HepG2 (cell line): ENCODE results near the gene KARS1. TPM values are rescaled to one million over a fixed set of nuclear protein-coding genes. Genes with fewer than 3 reads are reported as not detected.

ENCODE experiments used
- ARNT ChIP-seq: fragments of 450-650 bp; IDR thresholded peaks from 2 replicates; pipeline ENCODE4 v1.6.1; 2017
- CC2D1A ChIP-seq: sonication (generic); formaldehyde crosslinking; IDR thresholded peaks from 2 replicates; pipeline ENCODE4 v1.8.1; 2023; ENCODE audit warnings: mild to moderate bottlenecking, missing genetic modification reagents
- ELF4 ChIP-seq: sonication (generic); formaldehyde crosslinking; IDR thresholded peaks from 2 replicates; pipeline ENCODE4 v1.5.0; 2020; ENCODE audit warnings: missing genetic modification reagents, mild to moderate bottlenecking, moderate library complexity, borderline replicate concordance
- MTA1 ChIP-seq: sonication (generic); formaldehyde crosslinking; IDR thresholded peaks from 2 replicates; pipeline ENCODE4 v1.4.0; 2020; ENCODE audit warnings: missing genetic modification reagents, mild to moderate bottlenecking, borderline replicate concordance
- NR1H2 ChIP-seq: sonication (generic); formaldehyde crosslinking; IDR thresholded peaks from 2 replicates; pipeline ENCODE4 v1.8.1; 2022; ENCODE audit warnings: low read depth, missing genetic modification reagents, borderline replicate concordance
- PHF5A ChIP-seq: IDR thresholded peaks from one replicate; pipeline ENCODE4 v1.6.1; 2018; ENCODE audit warnings: low read depth, missing genetic modification reagents; ENCODE audit not compliant: unreplicated experiment
- SNRNP70 ChIP-seq: fragments of 200-400 bp; formaldehyde crosslinking; IDR thresholded peaks from 2 replicates; pipeline ENCODE4 v1.6.1; 2017; ENCODE audit warnings: mild to moderate bottlenecking, low read depth, low read length, moderate library complexity
- SRSF1 ChIP-seq: fragments of 200-400 bp; formaldehyde crosslinking; optimal IDR thresholded peaks from 2 replicates; pipeline ENCODE3; 2017; ENCODE audit warnings: mild to moderate bottlenecking, low read depth, low read length, moderate library complexity
- ZNF20 ChIP-seq: sonication (generic); formaldehyde crosslinking; IDR thresholded peaks from 2 replicates; pipeline ENCODE4 v1.4.0; 2020; ENCODE audit warnings: mild to moderate bottlenecking, moderate library complexity, missing genetic modification reagents
- ZNF292 ChIP-seq: sonication (generic); formaldehyde crosslinking; IDR thresholded peaks from 2 replicates; pipeline ENCODE4 v1.8.1; 2022; ENCODE audit warnings: mild to moderate bottlenecking, low read depth, missing genetic modification reagents, borderline replicate concordance
- ZNF33A ChIP-seq: sonication (generic); formaldehyde crosslinking; IDR thresholded peaks from 2 replicates; pipeline ENCODE4 v1.5.1; 2020; ENCODE audit warnings: missing genetic modification reagents, mild to moderate bottlenecking, moderate library complexity, borderline replicate concordance
- polyA plus RNA-seq, 8 experiments: library from polyadenylated mRNA; depleted of rRNA in 3 of 8; stranded (reverse) in 7 of 8; unstranded in 1 of 8; fragments of >200 nt; fragmentation: Illumina TruSeq in 4 of 8; extraction: Trizol in 4 of 8; gene quantifications; 2 replicates each; pipeline versions ENCODE4 v1.2.1 to v1.2.3, GENCODE V29; 2011 to 2016; ENCODE audit warnings: low read depth in 4 of 8, missing spikeins in 1 of 8, mixed read lengths in 1 of 8; ENCODE audit not compliant: insufficient read depth in 1 of 8
- total RNA-seq, 5 experiments: library from RNA; depleted of rRNA; stranded (reverse); fragments of >200 nt; fragmentation: Illumina TruSeq; extraction: Trizol; gene quantifications; 2 replicates each; pipeline ENCODE4 v1.2.3, GENCODE V29; 2016; ENCODE audit warnings: low read depth in 1 of 5
- TF ChIP-seq, protein P1 (sequence below): sonication (generic); formaldehyde crosslinking; conservative IDR thresholded peaks from 2 replicates; pipeline ENCODE4 v1.5.0; 2020; ENCODE audit warnings: missing genetic modification reagents
- TF ChIP-seq, protein P2 (sequence below): sonication (generic); formaldehyde crosslinking; IDR thresholded peaks from 2 replicates; pipeline ENCODE4 v1.4.0; 2020; ENCODE audit warnings: mild to moderate bottlenecking, missing genetic modification reagents
- TF ChIP-seq, protein P3 (sequence below): sonication (generic); formaldehyde crosslinking; IDR thresholded peaks from 2 replicates; pipeline ENCODE4 v1.8.0; 2022; ENCODE audit warnings: missing genetic modification reagents, mild to moderate bottlenecking, inconsistent platforms, borderline replicate concordance
- TF ChIP-seq, protein P4 (sequence below): sonication (generic); formaldehyde crosslinking; IDR thresholded peaks from 2 replicates; pipeline ENCODE4 v1.8.1; 2023; ENCODE audit warnings: mild to moderate bottlenecking, moderate library complexity, missing genetic modification reagents
- TF ChIP-seq, protein P5 (sequence below): IDR thresholded peaks from 2 replicates; pipeline ENCODE4 v1.6.1; 2016; ENCODE audit warnings: missing compliant biosample characterization, missing genetic modification reagents, borderline replicate concordance
- TF ChIP-seq, protein P6 (sequence below): sonication (generic); formaldehyde crosslinking; IDR thresholded peaks from 2 replicates; pipeline ENCODE4 v1.5.0; 2020; ENCODE audit warnings: mild to moderate bottlenecking, missing genetic modification reagents

Gene KARS1
- total and polyA plus RNA-seq, 2 of the 13 experiments (the other 11 are each of a cell fraction or from before 2014, with no cell fraction given): 141 to 276 TPM

DNA sequence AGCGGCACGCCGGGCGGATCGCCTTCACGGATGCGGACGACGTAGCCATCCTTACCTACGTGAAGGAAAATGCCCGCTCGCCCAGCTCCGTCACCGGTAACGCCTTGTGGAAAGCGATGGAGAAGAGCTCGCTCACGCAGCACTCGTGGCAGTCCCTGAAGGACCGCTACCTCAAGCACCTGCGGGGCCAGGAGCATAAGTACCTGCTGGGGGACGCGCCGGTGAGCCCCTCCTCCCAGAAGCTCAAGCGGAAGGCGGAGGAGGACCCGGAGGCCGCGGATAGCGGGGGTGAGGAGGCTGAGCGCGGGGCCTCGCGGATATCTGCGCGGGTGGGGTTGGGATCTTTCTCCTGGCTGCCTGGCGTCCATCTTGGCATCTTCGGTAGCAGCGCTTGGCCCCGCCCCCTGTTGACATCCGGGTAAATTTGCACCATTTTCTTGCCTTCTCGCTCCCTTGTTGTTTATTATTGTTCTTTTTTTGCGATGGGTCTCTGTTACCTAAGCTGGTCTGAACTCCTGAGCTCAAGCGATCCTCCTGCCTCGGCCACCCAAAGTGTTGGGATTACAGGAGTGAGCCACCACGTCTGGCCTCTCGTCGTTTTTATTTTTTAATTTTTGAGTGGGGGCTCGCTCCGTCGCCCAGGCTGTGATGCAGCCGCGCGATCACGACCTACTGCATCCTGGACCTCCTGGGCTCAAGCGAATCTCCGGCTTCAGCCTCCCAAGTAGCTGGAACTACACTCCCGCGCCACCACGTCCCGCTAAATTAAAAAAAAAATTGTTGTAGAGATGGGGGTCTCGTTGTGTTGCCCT is 1.0 kb upstream of the KARS1 start (continued):
- TF ChIP-seq, protein P1, sequence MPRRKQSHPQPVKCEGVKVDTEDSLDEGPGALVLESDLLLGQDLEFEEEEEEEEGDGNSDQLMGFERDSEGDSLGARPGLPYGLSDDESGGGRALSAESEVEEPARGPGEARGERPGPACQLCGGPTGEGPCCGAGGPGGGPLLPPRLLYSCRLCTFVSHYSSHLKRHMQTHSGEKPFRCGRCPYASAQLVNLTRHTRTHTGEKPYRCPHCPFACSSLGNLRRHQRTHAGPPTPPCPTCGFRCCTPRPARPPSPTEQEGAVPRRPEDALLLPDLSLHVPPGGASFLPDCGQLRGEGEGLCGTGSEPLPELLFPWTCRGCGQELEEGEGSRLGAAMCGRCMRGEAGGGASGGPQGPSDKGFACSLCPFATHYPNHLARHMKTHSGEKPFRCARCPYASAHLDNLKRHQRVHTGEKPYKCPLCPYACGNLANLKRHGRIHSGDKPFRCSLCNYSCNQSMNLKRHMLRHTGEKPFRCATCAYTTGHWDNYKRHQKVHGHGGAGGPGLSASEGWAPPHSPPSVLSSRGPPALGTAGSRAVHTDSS (CRISPR knock-in tag): no peak
- TF ChIP-seq, protein P2, sequence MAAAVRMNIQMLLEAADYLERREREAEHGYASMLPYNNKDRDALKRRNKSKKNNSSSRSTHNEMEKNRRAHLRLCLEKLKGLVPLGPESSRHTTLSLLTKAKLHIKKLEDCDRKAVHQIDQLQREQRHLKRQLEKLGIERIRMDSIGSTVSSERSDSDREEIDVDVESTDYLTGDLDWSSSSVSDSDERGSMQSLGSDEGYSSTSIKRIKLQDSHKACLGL (CRISPR knock-in tag): peak; percentile 15; the same call in 1 of the 2 replicates
- 0 out of 2 replicates have a peak, but pooled peaks have one; percentile 17 for TF ChIP-seq ZNF20 (CRISPR knock-in tag)
- TF ChIP-seq ZNF33A: peak; percentile 58; the same call in 1 of the 2 replicates
- TF ChIP-seq, protein P3, sequence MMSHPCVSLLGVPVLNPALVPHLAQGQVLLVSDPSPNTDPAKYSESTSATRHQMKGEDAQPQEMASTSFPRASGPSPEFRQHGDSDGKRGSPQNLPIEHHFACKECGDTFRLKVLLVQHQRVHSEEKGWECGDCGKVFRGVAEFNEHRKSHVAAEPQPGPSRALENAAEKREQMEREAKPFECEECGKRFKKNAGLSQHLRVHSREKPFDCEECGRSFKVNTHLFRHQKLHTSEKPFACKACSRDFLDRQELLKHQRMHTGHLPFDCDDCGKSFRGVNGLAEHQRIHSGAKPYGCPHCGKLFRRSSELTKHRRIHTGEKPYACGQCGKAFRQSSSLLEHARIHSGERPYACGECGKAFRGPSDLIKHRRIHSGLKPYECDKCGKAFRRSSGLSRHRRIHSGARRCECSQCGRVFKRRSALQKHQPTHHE: no peak
- 0 out of 2 replicates have a peak, but pooled peaks have one; percentile 30 for TF ChIP-seq CC2D1A (CRISPR knock-in tag)
- TF ChIP-seq ELF4 (CRISPR knock-in tag): peak; percentile 2; the same call in 1 of the 2 replicates
- no peak for TF ChIP-seq PHF5A (CRISPR knock-in tag)
- TF ChIP-seq ARNT: no peak
- TF ChIP-seq SRSF1: peak; percentile 45
- no peak for TF ChIP-seq NR1H2 (CRISPR knock-in tag)
- TF ChIP-seq, protein P4, sequence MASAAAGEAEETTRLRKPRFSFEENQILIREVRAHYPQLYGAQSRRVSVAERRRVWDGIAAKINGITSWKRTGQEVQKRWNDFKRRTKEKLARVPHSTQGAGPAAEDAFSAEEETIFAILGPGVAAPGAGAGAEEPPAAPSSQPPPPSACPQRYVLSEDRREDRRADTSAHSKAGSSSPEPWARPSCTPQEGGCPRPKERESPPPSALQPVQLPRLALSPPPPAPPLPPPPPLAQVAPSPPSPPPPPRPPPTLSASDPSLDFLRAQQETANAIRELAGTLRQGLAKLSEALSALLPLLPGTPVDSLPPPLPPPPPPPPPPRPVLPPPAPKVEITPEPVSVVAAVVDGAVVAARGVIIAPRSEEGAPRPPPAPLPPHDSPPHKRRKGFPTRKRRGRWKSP (CRISPR knock-in tag): 0 out of 2 replicates have a peak, but pooled peaks have one; percentile 5
- TF ChIP-seq, protein P5, sequence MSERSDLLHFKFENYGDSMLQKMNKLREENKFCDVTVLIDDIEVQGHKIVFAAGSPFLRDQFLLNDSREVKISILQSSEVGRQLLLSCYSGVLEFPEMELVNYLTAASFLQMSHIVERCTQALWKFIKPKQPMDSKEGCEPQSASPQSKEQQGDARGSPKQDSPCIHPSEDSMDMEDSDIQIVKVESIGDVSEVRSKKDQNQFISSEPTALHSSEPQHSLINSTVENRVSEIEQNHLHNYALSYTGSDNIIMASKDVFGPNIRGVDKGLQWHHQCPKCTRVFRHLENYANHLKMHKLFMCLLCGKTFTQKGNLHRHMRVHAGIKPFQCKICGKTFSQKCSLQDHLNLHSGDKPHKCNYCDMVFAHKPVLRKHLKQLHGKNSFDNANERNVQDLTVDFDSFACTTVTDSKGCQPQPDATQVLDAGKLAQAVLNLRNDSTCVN (CRISPR knock-in tag): peak; percentile 57
- TF ChIP-seq MTA1 (CRISPR knock-in tag): 0 out of 2 replicates have a peak, but pooled peaks have one; percentile 27
- TF ChIP-seq, protein P6, sequence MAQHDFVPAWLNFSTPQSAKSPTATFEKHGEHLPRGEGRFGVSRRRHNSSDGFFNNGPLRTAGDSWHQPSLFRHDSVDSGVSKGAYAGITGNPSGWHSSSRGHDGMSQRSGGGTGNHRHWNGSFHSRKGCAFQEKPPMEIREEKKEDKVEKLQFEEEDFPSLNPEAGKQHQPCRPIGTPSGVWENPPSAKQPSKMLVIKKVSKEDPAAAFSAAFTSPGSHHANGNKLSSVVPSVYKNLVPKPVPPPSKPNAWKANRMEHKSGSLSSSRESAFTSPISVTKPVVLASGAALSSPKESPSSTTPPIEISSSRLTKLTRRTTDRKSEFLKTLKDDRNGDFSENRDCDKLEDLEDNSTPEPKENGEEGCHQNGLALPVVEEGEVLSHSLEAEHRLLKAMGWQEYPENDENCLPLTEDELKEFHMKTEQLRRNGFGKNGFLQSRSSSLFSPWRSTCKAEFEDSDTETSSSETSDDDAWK (CRISPR knock-in tag): no peak
- no peak for TF ChIP-seq SNRNP70
- 0 out of 2 replicates have a peak, but pooled peaks have one; percentile 15 for TF ChIP-seq ZNF292
